ENCODE data around the gene IGIP. TPM values are rescaled to one million over a fixed set of nuclear protein-coding genes. Genes with fewer than 3 reads are reported as not detected.

IGIP gene
- total and polyA plus RNA-seq, 2 donors (not counting 1 experiment from before 2014, with no cell fraction given): 1.3 to 9.9 TPM

DNA sequence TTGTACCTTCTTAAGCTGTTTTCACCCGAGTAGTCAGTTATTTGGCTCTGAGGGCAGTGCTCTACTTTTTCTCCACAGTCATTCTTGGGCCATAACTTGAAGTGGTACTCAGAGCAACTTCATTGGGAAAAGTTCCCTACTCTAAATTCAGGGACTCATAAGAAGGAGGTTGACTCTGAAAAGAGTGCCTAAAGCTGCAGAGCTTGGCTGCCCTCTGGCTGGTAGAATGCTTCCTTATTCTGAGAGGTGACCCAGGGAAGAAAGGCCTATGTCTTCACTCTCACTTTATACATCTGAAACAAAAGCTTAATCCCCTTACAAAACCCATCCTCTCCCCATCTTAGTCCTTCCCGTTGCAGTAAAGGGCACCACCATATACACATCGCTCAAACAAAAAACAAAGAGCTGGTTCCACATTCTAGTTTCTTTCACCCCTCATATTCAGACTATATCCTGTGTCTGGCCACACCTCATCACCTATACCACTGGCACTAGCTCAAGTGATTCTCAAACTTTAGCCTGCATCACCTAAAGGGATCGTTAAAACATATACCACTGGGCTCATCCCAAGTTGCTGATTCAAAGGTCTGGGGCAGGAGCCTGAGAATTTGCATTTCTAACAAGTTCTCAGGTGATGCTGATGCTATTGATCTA, 7.9 kb downstream of the IGIP start:
- H3K9ac ChIP-seq (ENCODE audit: low read length): no peak overlapping the region
- peaks cover 54% of the 10 kb centered on the region for H4K20me1 ChIP-seq (ENCODE audit: control insufficient read depth, insufficient read depth, low read length, poor library complexity, severe bottlenecking)
- no peak overlapping the region for H2AFZ ChIP-seq (ENCODE audit: insufficient read depth, low read depth, low read length, poor library complexity, severe bottlenecking)
- 100% methylated on average over 4 of the region's 4 CpGs for whole genome bisulfite sequencing (ENCODE audit: insufficient coverage)
- DNase-seq (no peak), ATAC-seq (ENCODE audit: low read depth) (no peak)
- no peak overlapping the region for H3K4me3 ChIP-seq (ENCODE audit: control extremely low read depth in 1 of 5, extremely low read depth in 1 of 5, insufficient read depth in 1 of 5, low read depth in 2 of 5, low read length in 4 of 5)
- Mint-ChIP-seq H3K4me1 (peaks cover 32% of the 10 kb centered on the region), H3K9me3 (ENCODE audit: insufficient read depth) (no peaks in the 10 kb centered on the region), H3K27ac (no peak overlapping the region), H3K27me3 (no peaks in the 10 kb centered on the region), H3K4me3 (no peak overlapping the region)
- intact Hi-C loops (cut with micrococcal nuclease): no loop called here
- ChIA-PET CTCF (interaction anchor here (0.9 to 7.2 kb wide), 3 partner anchors 11 to 60 kb away, joined by 3 to 62 read pairs (median 14); no protein-coding TSS in a partner anchor), POLR2A (interaction anchor here (1.6 kb wide), 1 partner anchor 20 kb away, joined by 3 read pairs; the partner anchor contains the start of gene PURA)
- no peak overlapping the region for H3K27ac ChIP-seq (ENCODE audit: low read length in 2 of 2)
- TF ChIP-seq, protein P1, sequence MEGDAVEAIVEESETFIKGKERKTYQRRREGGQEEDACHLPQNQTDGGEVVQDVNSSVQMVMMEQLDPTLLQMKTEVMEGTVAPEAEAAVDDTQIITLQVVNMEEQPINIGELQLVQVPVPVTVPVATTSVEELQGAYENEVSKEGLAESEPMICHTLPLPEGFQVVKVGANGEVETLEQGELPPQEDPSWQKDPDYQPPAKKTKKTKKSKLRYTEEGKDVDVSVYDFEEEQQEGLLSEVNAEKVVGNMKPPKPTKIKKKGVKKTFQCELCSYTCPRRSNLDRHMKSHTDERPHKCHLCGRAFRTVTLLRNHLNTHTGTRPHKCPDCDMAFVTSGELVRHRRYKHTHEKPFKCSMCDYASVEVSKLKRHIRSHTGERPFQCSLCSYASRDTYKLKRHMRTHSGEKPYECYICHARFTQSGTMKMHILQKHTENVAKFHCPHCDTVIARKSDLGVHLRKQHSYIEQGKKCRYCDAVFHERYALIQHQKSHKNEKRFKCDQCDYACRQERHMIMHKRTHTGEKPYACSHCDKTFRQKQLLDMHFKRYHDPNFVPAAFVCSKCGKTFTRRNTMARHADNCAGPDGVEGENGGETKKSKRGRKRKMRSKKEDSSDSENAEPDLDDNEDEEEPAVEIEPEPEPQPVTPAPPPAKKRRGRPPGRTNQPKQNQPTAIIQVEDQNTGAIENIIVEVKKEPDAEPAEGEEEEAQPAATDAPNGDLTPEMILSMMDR (IDR thresholded peaks at IDR 0.05): no peak
- TF ChIP-seq EZH2 (IDR thresholded peaks at IDR 0.05; ENCODE audit: borderline replicate concordance, insufficient read depth, low read depth, low read length, poor library complexity, severe bottlenecking): no peak
- no peak overlapping the region for H3K4me2 ChIP-seq (replicated peaks; ENCODE audit: low read depth, low read length, poor library complexity, severe bottlenecking)
- peaks cover 8 to 11% of the 10 kb centered on the region in 2 donors for H3K4me1 ChIP-seq (ENCODE audit: control insufficient read depth in 2 of 2, insufficient read depth in 2 of 2, low read length in 2 of 2)
- H3K27me3 ChIP-seq (replicated peaks in 1 of 4; ENCODE audit: control extremely low read depth in 1 of 4, control insufficient read depth in 3 of 4, insufficient read depth in 4 of 4, low read length in 3 of 4): no peaks in the 10 kb centered on the region
- no peaks in the 10 kb centered on the region for H3K9me3 ChIP-seq (ENCODE audit: control extremely low read depth in 1 of 3, control insufficient read depth in 2 of 3, insufficient read depth in 1 of 3, low read length in 2 of 3)
- H3K36me3 ChIP-seq (replicated peaks in 1 of 2; ENCODE audit: control extremely low read depth in 1 of 2, control insufficient read depth in 1 of 2, extremely low read depth in 1 of 2, insufficient read depth in 2 of 2, low read length in 1 of 2): no peaks in the 10 kb centered on the region
- H3K79me2 ChIP-seq (ENCODE audit: control insufficient read depth, insufficient read depth, low read length): peaks cover 37% of the 10 kb centered on the region

DNA sequence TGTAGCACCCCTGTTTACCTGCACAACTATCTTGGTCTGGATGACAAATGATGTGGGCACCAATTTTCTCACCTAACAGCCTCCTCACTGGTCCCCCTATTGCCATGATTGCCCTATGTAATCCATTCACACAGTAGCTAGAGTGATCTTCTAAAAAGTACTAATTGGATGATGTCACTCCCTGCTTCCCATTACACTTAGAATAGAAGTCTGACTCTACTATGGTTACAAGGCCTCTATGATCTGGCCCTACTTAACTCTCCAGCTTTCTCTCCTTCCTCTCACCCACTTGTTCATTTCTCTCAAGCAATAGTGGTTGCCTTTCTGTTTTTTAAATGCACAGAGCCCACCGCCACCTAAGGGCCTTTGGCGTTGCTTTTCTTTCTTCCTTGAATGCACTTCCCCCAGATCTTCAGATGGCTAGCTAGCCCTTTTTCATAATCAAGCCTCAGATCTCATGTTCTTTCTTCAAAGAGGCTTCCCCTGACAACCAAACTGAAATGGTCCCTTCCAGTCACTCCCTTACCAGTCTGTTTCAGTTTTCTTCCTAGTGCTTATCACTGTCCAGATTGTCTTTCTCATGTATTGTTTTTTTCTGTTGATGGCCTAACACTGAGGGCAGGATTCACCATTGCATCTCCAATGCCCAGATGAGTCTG, 8.7 kb downstream of the IGIP start:
- H3K4me3 Mint-ChIP-seq: no peak overlapping the region
- H3K4me1 Mint-ChIP-seq: peaks cover 32% of the 10 kb centered on the region
- H2AFZ ChIP-seq (ENCODE audit: insufficient read depth, low read depth, low read length, poor library complexity, severe bottlenecking): no peak overlapping the region
- no peak overlapping the region for H3K4me2 ChIP-seq (replicated peaks; ENCODE audit: low read depth, low read length, poor library complexity, severe bottlenecking)
- no peaks in the 10 kb centered on the region for H3K36me3 ChIP-seq (replicated peaks in 1 of 2; ENCODE audit: control extremely low read depth in 1 of 2, control insufficient read depth in 1 of 2, extremely low read depth in 1 of 2, insufficient read depth in 2 of 2, low read length in 1 of 2)
- no peaks in the 10 kb centered on the region for H3K27me3 ChIP-seq (replicated peaks in 1 of 4; ENCODE audit: control extremely low read depth in 1 of 4, control insufficient read depth in 3 of 4, insufficient read depth in 4 of 4, low read length in 3 of 4)
- H3K79me2 ChIP-seq (ENCODE audit: control insufficient read depth, insufficient read depth, low read length): peaks cover 45% of the 10 kb centered on the region
- no peak overlapping the region for H3K9ac ChIP-seq (ENCODE audit: low read length)
- CTCF ChIA-PET: interaction anchor here (0.9 to 7.2 kb wide), 3 partner anchors 11 to 60 kb away, joined by 3 to 62 read pairs (median 14); no protein-coding TSS in a partner anchor
- no peak for DNase-seq
- peaks cover 8 to 11% of the 10 kb centered on the region in 2 donors for H3K4me1 ChIP-seq (ENCODE audit: control insufficient read depth in 2 of 2, insufficient read depth in 2 of 2, low read length in 2 of 2)
- WGBS (ENCODE audit: insufficient coverage): 100% methylated on average over 2 of the region's 2 CpGs
- POLR2A ChIA-PET: no interaction called here
- peaks cover 62% of the 10 kb centered on the region for H4K20me1 ChIP-seq (ENCODE audit: control insufficient read depth, insufficient read depth, low read length, poor library complexity, severe bottlenecking)
- H3K27ac Mint-ChIP-seq: no peak overlapping the region
- H3K27me3 Mint-ChIP-seq: no peaks in the 10 kb centered on the region
- intact Hi-C loops (cut with micrococcal nuclease): no loop called here
- TF ChIP-seq EZH2 (IDR thresholded peaks at IDR 0.05; ENCODE audit: borderline replicate concordance, insufficient read depth, low read depth, low read length, poor library complexity, severe bottlenecking): no peak
- TF ChIP-seq, protein P1 (IDR thresholded peaks at IDR 0.05): no peak
- ATAC-seq (ENCODE audit: low read depth): no peak
- no peak overlapping the region for H3K4me3 ChIP-seq (ENCODE audit: control extremely low read depth in 1 of 5, extremely low read depth in 1 of 5, insufficient read depth in 1 of 5, low read depth in 2 of 5, low read length in 4 of 5)
- no peaks in the 10 kb centered on the region for H3K9me3 ChIP-seq (ENCODE audit: control extremely low read depth in 1 of 3, control insufficient read depth in 2 of 3, insufficient read depth in 1 of 3, low read length in 2 of 3)
- no peak overlapping the region for H3K27ac ChIP-seq (ENCODE audit: low read length in 2 of 2)
- H3K9me3 Mint-ChIP-seq (ENCODE audit: insufficient read depth): no peaks in the 10 kb centered on the region
